A673 (cell line): ENCODE measurements around the gene IQSEC2.

Experiments
- CTCF ChIP-seq: fragments of 300-800, 200-600 bp; sonication (generic); conservative IDR thresholded peaks from 2 replicates; pipeline ENCODE4 v1.5.1; 2017; ENCODE audit warnings: low read depth, mild to moderate bottlenecking, antibody characterized with exemption, low read length, moderate library complexity, mixed read lengths
- EZH2 ChIP-seq: fragments of 200-600 bp; sonication (generic); IDR thresholded peaks from 2 replicates; pipeline ENCODE4 v1.6.1; 2017; ENCODE audit warnings: borderline replicate concordance, low read depth, mild to moderate bottlenecking, mixed read lengths, antibody characterized with exemption, low read length; ENCODE audit not compliant: poor library complexity, severe bottlenecking

- no peak for TF ChIP-seq CTCF
- no peak for TF ChIP-seq EZH2
Measured at GRCh38 chrX:53254570-53255461, 26.6 kb downstream of the IQSEC2 start.
